ENCODE measurements around the gene ULK4.

- TF ChIP-seq, protein P1, sequence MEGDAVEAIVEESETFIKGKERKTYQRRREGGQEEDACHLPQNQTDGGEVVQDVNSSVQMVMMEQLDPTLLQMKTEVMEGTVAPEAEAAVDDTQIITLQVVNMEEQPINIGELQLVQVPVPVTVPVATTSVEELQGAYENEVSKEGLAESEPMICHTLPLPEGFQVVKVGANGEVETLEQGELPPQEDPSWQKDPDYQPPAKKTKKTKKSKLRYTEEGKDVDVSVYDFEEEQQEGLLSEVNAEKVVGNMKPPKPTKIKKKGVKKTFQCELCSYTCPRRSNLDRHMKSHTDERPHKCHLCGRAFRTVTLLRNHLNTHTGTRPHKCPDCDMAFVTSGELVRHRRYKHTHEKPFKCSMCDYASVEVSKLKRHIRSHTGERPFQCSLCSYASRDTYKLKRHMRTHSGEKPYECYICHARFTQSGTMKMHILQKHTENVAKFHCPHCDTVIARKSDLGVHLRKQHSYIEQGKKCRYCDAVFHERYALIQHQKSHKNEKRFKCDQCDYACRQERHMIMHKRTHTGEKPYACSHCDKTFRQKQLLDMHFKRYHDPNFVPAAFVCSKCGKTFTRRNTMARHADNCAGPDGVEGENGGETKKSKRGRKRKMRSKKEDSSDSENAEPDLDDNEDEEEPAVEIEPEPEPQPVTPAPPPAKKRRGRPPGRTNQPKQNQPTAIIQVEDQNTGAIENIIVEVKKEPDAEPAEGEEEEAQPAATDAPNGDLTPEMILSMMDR (IDR thresholded peaks at IDR 0.05; ENCODE audit: poor library complexity, severe bottlenecking) = no peak
- TF ChIP-seq EZH2 (IDR thresholded peaks at IDR 0.05; ENCODE audit: borderline replicate concordance, insufficient read depth, low read length, poor library complexity, severe bottlenecking) (no peak), TAF1 (IDR thresholded peaks at IDR 0.05; ENCODE audit: low read depth) (no peak), POLR2AphosphoS5 (IDR thresholded peaks at IDR 0.05) (no peak)
Measured at GRCh38 chr3:41674449-41674848, 287.5 kb downstream of the ULK4 start.

Data from neural cell (in vitro differentiated cells).